ENCODE measurements around the gene TTL. TPM values are rescaled to one million over a fixed set of nuclear protein-coding genes. Genes with fewer than 3 reads are reported as not detected.

TTL gene
- total RNA-seq, 2 donors from 2014 or later, result 61.1 to 89.6 TPM

DNA sequence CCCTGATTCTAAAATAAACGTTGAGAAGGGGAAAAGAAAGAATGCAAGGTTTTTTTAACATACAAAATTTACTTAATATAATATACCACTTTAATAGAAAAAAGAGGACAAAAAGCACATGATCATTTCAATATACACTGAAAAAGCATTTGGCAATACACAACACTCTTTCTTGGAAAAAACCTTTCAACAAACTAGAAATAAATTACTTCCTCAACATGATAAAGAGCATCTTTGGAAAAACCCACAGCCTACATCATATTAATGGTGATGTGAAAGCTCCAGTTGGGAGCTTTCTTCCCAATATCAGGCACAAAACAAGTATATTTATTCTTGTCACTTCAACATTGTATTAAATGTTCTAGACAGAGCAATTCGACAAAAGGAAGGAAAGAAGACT, 57.4 kb downstream of the TTL start:
- Histone ChIP-seq H3K4me3 (ENCODE audit: low read length) (no peak overlapping the region), H3K9ac (ENCODE audit: extremely low read depth, low read length, poor library complexity, severe bottlenecking) (no peak overlapping the region), H3K36me3 (ENCODE audit: control insufficient read depth, insufficient read depth, low read length) (no peaks in the 10 kb centered on the region), H3K4me1 (ENCODE audit: control insufficient read depth, insufficient read depth, low read length) (no peaks in the 10 kb centered on the region), H3K9me3 (ENCODE audit: control insufficient read depth, low read length) (no peaks in the 10 kb centered on the region), H3K27ac (ENCODE audit: low read depth, low read length) (no peak overlapping the region), H3K27me3 (ENCODE audit: control insufficient read depth, insufficient read depth, low read length, poor library complexity, severe bottlenecking) (no peaks in the 10 kb centered on the region)
- H3K27ac Mint-ChIP-seq, result no peak overlapping the region
- no peak for TF ChIP-seq CTCF (conservative IDR thresholded peaks at IDR 0.05)
- H3K9me3 Mint-ChIP-seq, result peaks cover 1% of the 10 kb centered on the region
- H3K27me3 Mint-ChIP-seq (ENCODE audit: insufficient read depth), result no peaks in the 10 kb centered on the region
- DNase-seq, result no peak
- H3K4me3 Mint-ChIP-seq, result no peak overlapping the region
- 100% methylated on average over 1 of the region's 2 CpGs; no CpG with 5 or more reads in 1 of the 2 experiments for WGBS, 2 experiments (ENCODE audit: insufficient coverage in 1 of 2, insufficient read length in 1 of 2)
- H3K36me3 Mint-ChIP-seq (ENCODE audit: low read depth), result peaks cover 2% of the 10 kb centered on the region
- H3K4me1 Mint-ChIP-seq, result peaks cover 3% of the 10 kb centered on the region

GRCh38 chr2:112540906-112541305, 59.0 kb downstream of the TTL start:
- 54% methylated on average over 2 of the region's 2 CpGs; no CpG with 5 or more reads in 1 of the 2 experiments for WGBS, 2 experiments (ENCODE audit: insufficient coverage in 1 of 2, insufficient read length in 1 of 2)
- no peaks in the 10 kb centered on the region for H3K4me1 ChIP-seq (ENCODE audit: control insufficient read depth, insufficient read depth, low read length)
- H3K4me1 Mint-ChIP-seq, result peaks cover 3% of the 10 kb centered on the region
- no peaks in the 10 kb centered on the region for H3K27me3 ChIP-seq (ENCODE audit: control insufficient read depth, insufficient read depth, low read length, poor library complexity, severe bottlenecking)
- peaks cover 2% of the 10 kb centered on the region for H3K36me3 Mint-ChIP-seq (ENCODE audit: low read depth)
- no peak overlapping the region for H3K9ac ChIP-seq (ENCODE audit: extremely low read depth, low read length, poor library complexity, severe bottlenecking)
- no peaks in the 10 kb centered on the region for H3K27me3 Mint-ChIP-seq (ENCODE audit: insufficient read depth)
- H3K36me3 ChIP-seq (ENCODE audit: control insufficient read depth, insufficient read depth, low read length), result peaks cover under 1% of the 10 kb centered on the region
- H3K4me3 ChIP-seq (ENCODE audit: low read length), result peak overlapping the region; percentile 95
- H3K4me3 Mint-ChIP-seq, result no peak overlapping the region
- H3K9me3 Mint-ChIP-seq, result peaks cover 1% of the 10 kb centered on the region
- no peak overlapping the region for H3K27ac Mint-ChIP-seq
- H3K27ac ChIP-seq (ENCODE audit: low read depth, low read length), result no peak overlapping the region
- no peaks in the 10 kb centered on the region for H3K9me3 ChIP-seq (ENCODE audit: control insufficient read depth, low read length)
- no peak for TF ChIP-seq CTCF (conservative IDR thresholded peaks at IDR 0.05)
- DNase-seq, result no peak

DNA sequence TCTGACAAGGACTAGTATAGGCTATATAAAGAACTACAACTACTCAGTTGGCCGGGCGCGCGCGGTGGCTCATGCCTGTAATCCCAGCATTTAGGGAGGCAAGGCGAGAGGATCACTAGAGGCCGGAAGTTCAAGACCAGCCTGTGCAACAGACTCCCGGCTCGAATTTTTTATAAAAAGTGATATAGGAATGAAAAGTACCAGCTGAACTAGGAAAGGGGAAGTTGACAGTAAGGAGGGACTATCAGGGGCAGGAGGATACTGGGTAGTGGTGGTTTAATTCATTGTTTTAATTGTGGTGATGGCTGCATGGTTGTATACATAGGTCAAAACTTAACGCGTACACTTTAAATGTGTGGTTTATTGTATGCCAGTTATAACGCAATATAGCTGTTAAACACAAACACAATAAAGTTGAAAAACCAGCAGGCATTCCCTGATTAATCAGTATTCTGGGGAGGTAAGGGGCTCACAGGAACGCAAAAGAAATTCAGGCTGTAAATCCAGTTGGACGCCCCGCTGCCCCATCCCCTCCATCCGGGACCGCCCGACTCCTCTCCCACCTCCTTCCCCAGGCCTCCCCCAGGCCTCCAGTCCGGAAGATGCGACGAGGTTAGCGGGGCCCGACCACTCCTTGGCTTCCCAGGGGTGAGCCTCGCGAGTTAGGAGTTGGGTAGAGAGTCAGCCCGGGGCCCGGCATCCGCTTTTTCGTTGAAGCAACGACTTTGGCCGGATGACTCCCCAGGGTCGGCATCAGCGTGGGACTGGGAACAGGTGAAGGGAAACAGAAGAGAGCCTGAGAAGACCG, 59.6 kb downstream of the TTL start:
- Histone ChIP-seq H3K27ac (ENCODE audit: low read depth, low read length) (peak overlapping the region; percentile 96), H3K4me1 (ENCODE audit: control insufficient read depth, insufficient read depth, low read length) (no peaks in the 10 kb centered on the region), H3K9me3 (ENCODE audit: control insufficient read depth, low read length) (no peaks in the 10 kb centered on the region), H3K9ac (ENCODE audit: extremely low read depth, low read length, poor library complexity, severe bottlenecking) (peak overlapping the region; percentile 89), H3K27me3 (ENCODE audit: control insufficient read depth, insufficient read depth, low read length, poor library complexity, severe bottlenecking) (no peaks in the 10 kb centered on the region), H3K4me3 (ENCODE audit: low read length) (peak overlapping the region; percentile 95), H3K36me3 (ENCODE audit: control insufficient read depth, insufficient read depth, low read length) (peaks cover 4% of the 10 kb centered on the region)
- Mint-ChIP-seq H3K27ac (no peak overlapping the region), H3K36me3 (ENCODE audit: low read depth) (peaks cover 6% of the 10 kb centered on the region), H3K4me3 (no peak overlapping the region), H3K9me3 (peaks cover 1% of the 10 kb centered on the region), H3K4me1 (peaks cover 3% of the 10 kb centered on the region), H3K27me3 (ENCODE audit: insufficient read depth) (no peaks in the 10 kb centered on the region)
- 30 to 44% methylated on average over 18 to 34 of the region's 34 CpGs for WGBS, 2 experiments (ENCODE audit: insufficient coverage in 1 of 2, insufficient read length in 1 of 2)
- no peak for TF ChIP-seq CTCF (conservative IDR thresholded peaks at IDR 0.05)
- peak; percentile 91 for DNase-seq

Data from endodermal cell (in vitro differentiated cells).